HG03520 (cell line): Measurements from ENCODE around the gene NFIC.

ENCODE experiments used
- ATAC-seq: cut with Tn5 transposase; IDR thresholded peaks from one replicate; pipeline ENCODE4 v1.9.1; 2021; ENCODE audit warnings: mild to moderate bottlenecking, moderate library complexity; ENCODE audit not compliant: unreplicated experiment

NFIC gene

GRCh38 chr19:3358689-3359014 is 7.7 kb upstream of the NFIC start:
- no peak for ATAC-seq

GRCh38 chr19:3359015-3359918 is 7.1 kb upstream of the NFIC start:
- ATAC-seq: peak; percentile 40

GRCh38 chr19:3359919-3360420 is 6.4 kb upstream of the NFIC start:
- ATAC-seq: peak; percentile 17

GRCh38 chr19:3360421-3361383 is 5.7 kb upstream of the NFIC start:
- ATAC-seq: peak; percentile 21

GRCh38 chr19:3361384-3362216 is 4.8 kb upstream of the NFIC start:
- ATAC-seq: no peak

- no peak for ATAC-seq
Measured at GRCh38 chr19:3362217-3362906, 4.0 kb upstream of the NFIC start.

- no peak for ATAC-seq
Measured at GRCh38 chr19:3363841-3364500, 2.4 kb upstream of the NFIC start.

- no peak for ATAC-seq
Measured at GRCh38 chr19:3364501-3364858, 1.9 kb upstream of the NFIC start.

GRCh38 chr19:3365093-3365835 is 1.1 kb upstream of the NFIC start:
- ATAC-seq: no peak

GRCh38 chr19:3366753-3367627 is 607 bp downstream of the NFIC start:
- ATAC-seq: no peak

GRCh38 chr19:3367628-3368440 is 1.5 kb downstream of the NFIC start:
- ATAC-seq: no peak

- ATAC-seq: no peak
Measured at GRCh38 chr19:3368441-3368795, 2.0 kb downstream of the NFIC start.

GRCh38 chr19:3368848-3369336 is 2.5 kb downstream of the NFIC start:
- no peak for ATAC-seq

- ATAC-seq: no peak
Measured at GRCh38 chr19:3369337-3370213, 3.2 kb downstream of the NFIC start.

- no peak for ATAC-seq
Measured at GRCh38 chr19:3370214-3370720, 3.9 kb downstream of the NFIC start.
